GM12891 (cell line): Measurements from ENCODE around the gene NLRP14.

ENCODE experiments used
- POLR2A ChIP-seq: IDR thresholded peaks from 2 replicates; pipeline ENCODE4 v1.6.1; 2011; ENCODE audit warnings: low read depth, low read length, control low read depth
- POLR2AphosphoS5 ChIP-seq: IDR thresholded peaks from 2 replicates; pipeline ENCODE4 v1.6.1; 2011; ENCODE audit warnings: low read depth, low read length, control low read depth
- SPI1 ChIP-seq: IDR thresholded peaks from 2 replicates; pipeline ENCODE4 v1.6.1; 2011; ENCODE audit warnings: low read depth, low read length, control low read depth
- TAF1 ChIP-seq: IDR thresholded peaks from 2 replicates; pipeline ENCODE4 v1.6.1; 2011; ENCODE audit warnings: low read depth, low read length, control low read depth

DNA sequence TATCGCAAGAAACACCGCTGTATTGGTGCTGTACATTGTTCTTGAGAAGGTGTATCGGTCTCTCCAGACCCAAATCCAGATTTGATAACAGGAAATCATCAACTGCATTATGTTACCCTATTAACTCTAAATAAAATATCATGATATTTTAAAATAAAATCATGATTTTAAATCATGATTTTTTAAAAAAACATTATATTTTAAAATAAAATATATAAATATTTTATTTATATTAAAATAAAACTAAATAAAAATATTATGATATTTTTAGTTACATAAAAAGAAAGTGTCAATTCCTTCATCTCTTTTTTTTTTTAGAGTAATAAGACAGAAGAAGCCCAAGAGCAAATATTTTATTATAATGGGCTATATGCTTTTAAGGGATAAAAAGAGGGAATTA lies 96.1 kb downstream of the NLRP14 start:
- TF ChIP-seq POLR2A (no peak), POLR2AphosphoS5 (no peak), TAF1 (no peak), SPI1 (no peak)
